ENCODE data around the gene PRUNE2. TPM values are rescaled to one million over a fixed set of nuclear protein-coding genes. Genes with fewer than 3 reads are reported as not detected.

Gene PRUNE2
- total RNA-seq, 1 donor from 2014 or later: 0.63 TPM

- no peak for TF ChIP-seq CTCF (conservative IDR thresholded peaks at IDR 0.05; ENCODE audit: low read depth, low read length)
- no peak for DNase-seq (ENCODE audit: low read depth)
- no peak overlapping the region for H3K4me3 ChIP-seq (ENCODE audit: low read depth, low read length)
Observed at GRCh38 chr9:76707510-76707909, 198.4 kb downstream of the PRUNE2 start.

- peak; percentile 57 for DNase-seq (ENCODE audit: low read depth)
- H3K4me3 ChIP-seq (ENCODE audit: low read depth, low read length): no peak overlapping the region
- TF ChIP-seq CTCF (conservative IDR thresholded peaks at IDR 0.05; ENCODE audit: low read depth, low read length): peak; percentile 63
Observed at GRCh38 chr9:76704593-76705204, 201.2 kb downstream of the PRUNE2 start.

- DNase-seq (ENCODE audit: low read depth): no peak
- no peak for TF ChIP-seq CTCF (conservative IDR thresholded peaks at IDR 0.05; ENCODE audit: low read depth, low read length)
- no peak overlapping the region for H3K4me3 ChIP-seq (ENCODE audit: low read depth, low read length)
Observed at GRCh38 chr9:76703270-76703669, 202.6 kb downstream of the PRUNE2 start.

- no peak overlapping the region for H3K4me3 ChIP-seq (ENCODE audit: low read depth, low read length)
- no peak for TF ChIP-seq CTCF (conservative IDR thresholded peaks at IDR 0.05; ENCODE audit: low read depth, low read length)
- no peak for DNase-seq (ENCODE audit: low read depth)
Observed at GRCh38 chr9:76701441-76702039, 204.4 kb downstream of the PRUNE2 start.

GRCh38 chr9:76700916-76701315, 205.0 kb downstream of the PRUNE2 start:
- no peak for TF ChIP-seq CTCF (conservative IDR thresholded peaks at IDR 0.05; ENCODE audit: low read depth, low read length)
- DNase-seq (ENCODE audit: low read depth): no peak
- no peak overlapping the region for H3K4me3 ChIP-seq (ENCODE audit: low read depth, low read length)

- no peak for TF ChIP-seq CTCF (conservative IDR thresholded peaks at IDR 0.05; ENCODE audit: low read depth, low read length)
- DNase-seq (ENCODE audit: low read depth): no peak
- H3K4me3 ChIP-seq (ENCODE audit: low read depth, low read length): no peak overlapping the region
Observed at GRCh38 chr9:76699971-76700370, 205.9 kb downstream of the PRUNE2 start.

- DNase-seq (ENCODE audit: low read depth): no peak
- TF ChIP-seq CTCF (conservative IDR thresholded peaks at IDR 0.05; ENCODE audit: low read depth, low read length): no peak
- no peak overlapping the region for H3K4me3 ChIP-seq (ENCODE audit: low read depth, low read length)
Observed at GRCh38 chr9:76697554-76697953, 208.4 kb downstream of the PRUNE2 start.

All from epithelial cell of proximal tubule (primary cell).